Activated CD8-positive, alpha-beta memory T cell treated with anti-CD3 and anti-CD28 coated beads for 24 hours (primary cell): ENCODE results near the gene MCMBP.
A peak's percentile ranks its signal among the peaks of the same experiment; 100 is the strongest.
"Not testable (repeated sequence)": the region's sequence is repeated elsewhere in the genome, so short reads cannot be mapped to it uniquely, and the experiment has no call there.

ENCODE experiments used
- DNase-seq: peaks from one replicate; pipeline ENCODE4 v3.0.0-alpha.2; 2020

MCMBP gene

GRCh38 chr10:119872610-119872859, at the start of gene MCMBP:
TSS of gene MCMBP (minus strand) at chr10:119872843. CDS start at chr10:119872584, 259 bp downstream.
- no peak for DNase-seq

- no peak for DNase-seq
Measured at GRCh38 chr10:119919826-119920225, 47.2 kb upstream of the MCMBP start.

GRCh38 chr10:119919271-119919670, 46.6 kb upstream of the MCMBP start:
- no peak for DNase-seq

- no peak for DNase-seq
Measured at GRCh38 chr10:119917777-119918176, 45.1 kb upstream of the MCMBP start.

- DNase-seq = no peak
Measured at GRCh38 chr10:119910689-119911088, 38.0 kb upstream of the MCMBP start.

- no peak for DNase-seq
Measured at GRCh38 chr10:119908166-119908565, 35.5 kb upstream of the MCMBP start.

GRCh38 chr10:119907695-119908094, 35.1 kb upstream of the MCMBP start:
- not testable (repeated sequence) for DNase-seq

GRCh38 chr10:119903946-119904666, 31.5 kb upstream of the MCMBP start:
- DNase-seq = no peak

- DNase-seq = no peak
Measured at GRCh38 chr10:119898577-119898976, 25.9 kb upstream of the MCMBP start.

- DNase-seq = no peak
Measured at GRCh38 chr10:119896937-119897770, 24.5 kb upstream of the MCMBP start.

GRCh38 chr10:119896061-119896655, 23.5 kb upstream of the MCMBP start:
- no peak for DNase-seq

GRCh38 chr10:119893845-119894427, 21.3 kb upstream of the MCMBP start:
- DNase-seq = no peak

GRCh38 chr10:119893074-119893473, 20.4 kb upstream of the MCMBP start:
- DNase-seq = no peak

- peak; percentile 94 for DNase-seq
Measured at GRCh38 chr10:119892188-119893065, 19.8 kb upstream of the MCMBP start, which contains the start of gene SEC23IP. TSS of gene SEC23IP (plus strand) at chr10:119892730. CDS start at chr10:119892783, 53 bp downstream.

GRCh38 chr10:119891849-119892187, 19.2 kb upstream of the MCMBP start:
- not testable (repeated sequence) for DNase-seq

- DNase-seq = not testable (repeated sequence)
Measured at GRCh38 chr10:119890307-119890706, 17.7 kb upstream of the MCMBP start.

- not testable (repeated sequence) for DNase-seq
Measured at GRCh38 chr10:119889201-119889600, 16.6 kb upstream of the MCMBP start.

- not testable (repeated sequence) for DNase-seq
Measured at GRCh38 chr10:119888715-119889114, 16.1 kb upstream of the MCMBP start.

- not testable (repeated sequence) for DNase-seq
Measured at GRCh38 chr10:119886070-119886469, 13.4 kb upstream of the MCMBP start.

- not testable (repeated sequence) for DNase-seq
Measured at GRCh38 chr10:119883901-119884611, 11.4 kb upstream of the MCMBP start.

- no peak for DNase-seq
Measured at GRCh38 chr10:119878524-119878923, 5.9 kb upstream of the MCMBP start.
